Common myeloid progenitor, CD34-positive (primary cell): ENCODE data around the gene ENTPD8.

Source experiments
- CTCF ChIA-PET: fragments of 350-600 bp; sonication (Branson Sonifier 250); formaldehyde crosslinking; loops from one replicate; lab custom pipeline; 2021; ENCODE audit warnings: antibody characterized with exemption; lab: Charles Lee
- POLR2A ChIA-PET: fragments of 350-600 bp; sonication (Branson Sonifier 250); formaldehyde crosslinking; loops from one replicate; lab custom pipeline; 2021; ENCODE audit warnings: antibody characterized with exemption; lab: Charles Lee
- DNase-seq, 3 donors: peaks; one replicate each; pipeline versions ENCODE4 v3.0.0 to v3.0.0-alpha.2; 2013
- H3K27ac ChIP-seq, 2 experiments: 1 replicate in 1 of 2; 2 replicates in 1 of 2; pipeline ENCODE4 v1.7.0; 2013; ENCODE audit warnings: inconsistent platforms in 2 of 2, low read length in 2 of 2, mild to moderate bottlenecking in 2 of 2, low read depth in 1 of 2, moderate library complexity in 1 of 2; ENCODE audit not compliant: severe bottlenecking in 2 of 2, insufficient read depth in 1 of 2, poor library complexity in 1 of 2
- H3K27me3 ChIP-seq, 5 experiments: replicated peaks in 2 of 5; 1 replicate in 3 of 5; 2 replicates in 2 of 5; pipeline versions ENCODE4 v1.6.1 to v1.7.0; 2013; ENCODE audit warnings: low read length in 4 of 5, mild to moderate bottlenecking in 2 of 5, moderate library complexity in 2 of 5, inconsistent platforms in 1 of 5; ENCODE audit not compliant: insufficient read depth in 5 of 5, control insufficient read depth in 4 of 5
- H3K36me3 ChIP-seq, 4 experiments: 1 replicate in 2 of 4; 2 replicates in 2 of 4; pipeline versions ENCODE4 v1.6.1 to v1.7.0; 2013; ENCODE audit warnings: low read length in 3 of 4, control low read depth in 1 of 4, mild to moderate bottlenecking in 1 of 4; ENCODE audit not compliant: control insufficient read depth in 4 of 4, insufficient read depth in 4 of 4
- H3K4me1 ChIP-seq, 4 experiments: 1 replicate in 3 of 4; 2 replicates in 1 of 4; pipeline versions ENCODE4 v1.6.1 to v1.7.1; 2013; ENCODE audit warnings: low read length in 3 of 4, mild to moderate bottlenecking in 3 of 4, control low read depth in 1 of 4, inconsistent platforms in 1 of 4, moderate library complexity in 1 of 4; ENCODE audit not compliant: control insufficient read depth in 4 of 4, insufficient read depth in 4 of 4; ENCODE audit errors: control extremely low read depth in 1 of 4
- H3K4me3 ChIP-seq, 7 experiments: 1 replicate in 4 of 7; 2 replicates in 3 of 7; pipeline versions ENCODE4 v1.5.1 to v1.7.0; 2013; ENCODE audit warnings: mild to moderate bottlenecking in 7 of 7, low read length in 6 of 7, moderate library complexity in 6 of 7, inconsistent platforms in 2 of 7, low read depth in 2 of 7, control low read depth in 1 of 7; ENCODE audit not compliant: insufficient read depth in 4 of 7, control insufficient read depth in 1 of 7; ENCODE audit errors: extremely low read depth in 1 of 7
- H3K9me3 ChIP-seq, 5 experiments: 1 replicate in 4 of 5; 2 replicates in 1 of 5; pipeline versions ENCODE4 v1.6.1 to v1.7.1; 2013; ENCODE audit warnings: low read length in 4 of 5, mild to moderate bottlenecking in 2 of 5, inconsistent platforms in 1 of 5, low read depth in 1 of 5, moderate library complexity in 1 of 5; ENCODE audit not compliant: control insufficient read depth in 4 of 5, insufficient read depth in 2 of 5; ENCODE audit errors: control extremely low read depth in 1 of 5
- WGBS: methylation state at CpG from one replicate; pipeline ENCODE4 v1.1.5; 2013; ENCODE audit not compliant: insufficient coverage; 5-methylcytosine and 5-hydroxymethylcytosine counted together

The ENTPD8 gene

DNA sequence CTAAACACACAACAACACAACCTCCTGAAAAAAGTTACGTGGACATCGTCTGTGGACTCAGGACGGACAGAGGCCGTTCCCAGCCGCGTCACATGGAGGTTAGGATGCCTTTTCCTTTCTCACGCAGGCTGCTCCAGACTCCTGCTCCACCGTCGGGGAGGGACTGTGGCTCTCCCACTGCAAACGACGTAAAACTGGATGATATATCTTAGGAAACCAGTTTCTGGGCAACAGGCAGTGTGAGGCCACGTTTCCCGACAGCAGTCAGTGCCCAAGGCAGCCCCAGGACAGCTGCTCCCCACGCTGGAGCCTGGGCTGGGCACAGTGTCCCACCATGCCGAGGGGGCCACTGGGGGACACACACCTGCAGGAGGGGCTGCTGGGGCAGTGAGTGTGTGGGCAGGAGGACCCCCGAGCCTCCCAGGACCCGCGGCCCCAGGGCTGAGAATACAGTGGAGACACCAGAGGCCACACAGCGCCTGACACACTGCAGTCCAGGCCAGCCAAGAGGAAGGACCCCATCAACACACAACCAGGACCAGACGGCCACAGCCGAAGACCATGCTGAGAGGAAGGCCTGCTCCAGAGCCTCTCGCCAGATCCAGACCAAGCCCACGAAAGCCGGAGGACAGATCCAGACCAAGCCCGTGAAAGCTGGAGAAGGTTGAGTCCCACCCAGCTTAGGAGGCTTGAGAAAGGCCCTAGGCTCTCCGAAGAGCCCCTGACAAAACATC is 44.4 kb downstream of the ENTPD8 start:
- Histone ChIP-seq H3K4me1 (peaks cover 0 to 11% (median 7%) of the 10 kb centered on the region in 4 experiments), H3K36me3 (peaks cover 2 to 13% (median 7%) of the 10 kb centered on the region in 4 experiments), H3K9me3 (peaks cover 0 to 5% (median 0%) of the 10 kb centered on the region in 5 experiments), H3K27ac (no peak overlapping the region), H3K4me3 (no peak overlapping the region), H3K27me3 (no peaks in the 10 kb centered on the region)
- ChIA-PET CTCF (interaction anchor here (1.2 to 1.6 kb wide), 3 partner anchors 9 to 14 kb away, joined by 3 read pairs; no protein-coding TSS in a partner anchor), POLR2A (no interaction called here)
- 97% methylated on average over 22 of the region's 26 CpGs for WGBS
- DNase-seq, result no peak

DNA sequence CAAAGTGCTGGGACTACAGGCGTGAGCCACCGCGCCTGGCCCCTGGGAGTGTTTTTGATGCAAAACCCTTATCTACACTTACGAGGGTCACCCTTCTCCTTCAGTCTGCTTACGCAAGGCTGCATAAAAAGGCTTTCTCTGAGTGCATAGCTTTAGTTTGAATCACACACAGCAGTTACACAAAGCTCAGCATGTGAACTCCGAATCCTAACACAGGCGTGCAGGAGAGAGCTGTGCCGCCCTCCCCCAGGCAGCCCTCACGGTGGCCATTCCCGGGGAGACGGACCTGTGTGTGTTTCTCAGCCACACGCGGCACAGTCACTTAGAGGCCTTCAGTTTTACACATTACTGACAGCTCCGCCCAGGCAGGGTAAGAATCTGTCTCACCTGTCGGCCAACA is 44.9 kb downstream of the ENTPD8 start:
- POLR2A ChIA-PET, result no interaction called here
- Histone ChIP-seq H3K4me1 (peaks cover 0 to 11% (median 7%) of the 10 kb centered on the region in 4 experiments), H3K36me3 (peaks cover 2 to 13% (median 8%) of the 10 kb centered on the region in 4 experiments), H3K4me3 (no peak overlapping the region), H3K27ac (no peak overlapping the region), H3K27me3 (no peaks in the 10 kb centered on the region), H3K9me3 (no peaks in the 10 kb centered on the region)
- over 99% methylated on average over 13 of the region's 15 CpGs for WGBS
- CTCF ChIA-PET, result interaction anchor here (1.5 to 1.6 kb wide), 2 partner anchors 11 to 13 kb away, joined by 3 read pairs; no protein-coding TSS in a partner anchor
- no peak for DNase-seq

DNA sequence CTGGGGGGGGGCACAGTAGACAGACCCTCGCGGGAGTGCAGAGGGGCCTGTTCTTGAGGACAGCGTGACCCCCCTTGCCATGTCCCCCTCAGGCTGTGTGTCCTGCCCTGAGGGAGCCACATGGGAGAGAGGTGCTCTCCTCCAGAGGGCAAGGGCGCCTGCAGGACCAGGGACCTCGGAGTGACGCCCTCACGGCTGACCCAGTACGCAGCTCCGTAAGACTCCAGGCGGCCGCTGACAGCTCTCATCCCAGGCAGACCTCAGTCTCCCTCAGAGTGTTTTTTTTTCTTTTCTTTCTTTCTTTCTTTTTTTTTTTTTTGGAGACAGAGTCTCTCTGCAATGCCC is 45.5 kb downstream of the ENTPD8 start:
- H3K27ac ChIP-seq, result no peak overlapping the region
- CTCF ChIA-PET, result interaction anchor here (1.5 to 1.6 kb wide), 2 partner anchors 10 to 12 kb away, joined by 3 read pairs; no protein-coding TSS in a partner anchor
- H3K27me3 ChIP-seq, result no peaks in the 10 kb centered on the region
- H3K4me1 ChIP-seq, result peaks cover 0 to 11% (median 8%) of the 10 kb centered on the region in 4 experiments
- no peaks in the 10 kb centered on the region for H3K9me3 ChIP-seq
- POLR2A ChIA-PET, result no interaction called here
- H3K36me3 ChIP-seq, result peaks cover 2 to 14% (median 10%) of the 10 kb centered on the region in 4 experiments
- no peak overlapping the region for H3K4me3 ChIP-seq
- no peak for DNase-seq
- WGBS, result 92% methylated on average over 9 of the region's 11 CpGs

- Histone ChIP-seq H3K4me3 (no peak overlapping the region), H3K27me3 (no peaks in the 10 kb centered on the region), H3K27ac (no peak overlapping the region), H3K4me1 (peaks cover 0 to 9% (median 6%) of the 10 kb centered on the region in 4 experiments), H3K36me3 (peaks cover 2 to 14% (median 10%) of the 10 kb centered on the region in 4 experiments), H3K9me3 (no peaks in the 10 kb centered on the region)
- POLR2A ChIA-PET, result no interaction called here
- 97% methylated on average over 24 of the region's 36 CpGs for WGBS
- no peak for DNase-seq
- CTCF ChIA-PET, result interaction anchor here (1.5 to 1.6 kb wide), 2 partner anchors 9 to 12 kb away, joined by 3 read pairs; no protein-coding TSS in a partner anchor
Observed at GRCh38 chr9:137394866-137395665, 46.1 kb downstream of the ENTPD8 start.

DNA sequence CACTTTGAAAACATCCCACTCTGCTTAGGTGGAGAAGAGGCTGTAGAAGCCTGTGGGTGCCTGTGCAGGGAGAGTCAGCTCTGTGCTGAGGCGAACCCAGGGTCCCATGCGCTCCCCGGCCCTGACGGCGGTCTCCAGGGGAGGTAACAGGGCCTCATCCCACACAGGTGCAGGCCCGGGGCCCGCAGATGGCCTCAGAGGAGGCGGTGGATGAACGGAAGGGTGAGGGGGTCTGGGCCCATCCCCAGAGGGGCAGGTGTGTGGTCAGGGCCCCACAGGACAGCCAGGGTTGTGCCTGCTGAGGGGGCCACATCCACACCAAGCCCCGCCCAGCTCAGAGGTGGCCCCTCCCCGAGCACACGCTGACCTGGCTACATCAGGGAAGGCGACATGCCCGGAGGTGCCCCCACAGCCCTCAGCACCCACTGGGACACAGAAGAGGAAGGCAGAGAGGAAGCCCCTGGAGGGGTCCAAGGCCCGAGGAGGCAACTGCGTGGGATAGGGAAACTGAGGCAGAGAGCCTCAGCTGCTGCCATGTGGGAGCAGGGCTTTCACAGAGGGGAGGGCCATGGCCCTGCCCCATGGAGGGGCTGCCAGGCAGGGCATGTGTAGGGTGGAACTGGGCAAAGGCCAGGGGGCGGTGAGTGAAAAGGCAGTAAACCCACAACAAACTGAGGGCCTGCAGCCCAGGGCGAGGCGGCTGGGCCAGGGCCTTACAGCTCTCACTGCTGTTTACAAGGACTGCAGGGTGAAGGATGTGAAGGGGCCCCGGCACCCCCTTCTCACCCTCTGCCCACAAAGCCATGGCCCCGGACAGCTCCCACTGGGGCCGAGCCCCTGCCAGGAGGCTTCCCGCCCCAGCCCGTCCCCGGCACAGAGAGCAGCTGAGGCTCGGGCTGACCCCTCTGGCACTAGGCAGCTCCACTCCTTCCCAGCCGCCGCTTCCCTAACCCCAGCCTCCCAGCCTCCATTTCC is 47.7 kb downstream of the ENTPD8 start:
- no peak overlapping the region for H3K27ac ChIP-seq
- H3K36me3 ChIP-seq, result peaks cover 2 to 18% (median 10%) of the 10 kb centered on the region in 4 experiments
- no peaks in the 10 kb centered on the region for H3K27me3 ChIP-seq
- 94% methylated on average over 18 of the region's 28 CpGs for WGBS
- ChIA-PET CTCF (no interaction called here), POLR2A (interaction anchor here (0.6 kb wide), 1 partner anchor 30 kb away, joined by 3 read pairs; no protein-coding TSS in a partner anchor)
- no peak overlapping the region for H3K4me3 ChIP-seq
- peaks cover 0 to 3% (median under 1%) of the 10 kb centered on the region in 4 experiments for H3K4me1 ChIP-seq
- no peak for DNase-seq
- no peaks in the 10 kb centered on the region for H3K9me3 ChIP-seq

DNA sequence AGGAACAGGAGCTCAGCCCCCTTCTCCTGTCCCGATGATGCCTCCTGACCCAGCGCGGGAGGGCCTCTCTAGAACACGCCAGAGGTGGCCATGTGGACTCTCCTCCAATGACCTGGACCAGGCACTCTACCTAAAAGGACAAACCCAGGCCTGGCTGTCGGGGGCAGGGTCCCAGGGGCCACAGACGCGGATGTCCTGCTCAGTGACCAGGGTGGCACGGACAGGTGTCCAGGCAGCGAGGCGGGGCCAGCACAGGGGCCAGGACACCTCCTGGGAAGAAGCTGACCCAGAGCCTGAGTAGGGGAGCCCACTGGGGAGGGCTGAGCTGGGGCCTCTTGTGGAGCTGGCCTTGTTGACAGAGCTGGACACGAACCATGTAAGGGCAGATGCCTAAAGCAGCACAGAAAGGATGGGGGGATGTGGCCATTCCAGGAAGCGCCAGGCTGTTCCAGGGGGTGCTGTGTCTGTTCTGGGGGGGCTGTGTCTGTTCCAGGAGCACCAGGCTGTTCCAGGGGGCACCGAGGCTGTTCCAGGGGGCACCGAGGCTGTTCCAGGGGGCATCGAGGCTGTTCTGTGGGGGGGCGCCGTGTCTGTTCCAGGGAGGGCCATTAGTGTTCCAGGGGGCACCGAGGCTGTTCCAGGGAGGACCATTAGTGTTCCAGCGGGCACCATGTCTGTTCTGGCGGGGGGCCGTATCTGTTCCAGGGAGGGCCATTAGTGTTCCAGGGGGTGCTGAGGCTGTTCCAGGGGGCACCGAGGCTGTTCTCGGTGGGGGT is 48.7 kb downstream of the ENTPD8 start:
- no peak for DNase-seq
- Histone ChIP-seq H3K4me1 (peaks cover 0 to 14% (median 10%) of the 10 kb centered on the region in 4 experiments), H3K9me3 (no peaks in the 10 kb centered on the region), H3K27ac (no peak overlapping the region), H3K27me3 (no peaks in the 10 kb centered on the region), H3K36me3 (peaks cover 2 to 17% (median 10%) of the 10 kb centered on the region in 4 experiments), H3K4me3 (no peak overlapping the region)
- CTCF ChIA-PET, result interaction anchor here (1.2 kb wide), 1 partner anchor 9 kb away, joined by 3 read pairs; no protein-coding TSS in a partner anchor
- 98% methylated on average over 15 of the region's 23 CpGs for WGBS
- POLR2A ChIA-PET, result no interaction called here
